H9 (cell line): ENCODE measurements around the gene TMEM132D. TPM values are rescaled to one million over a fixed set of nuclear protein-coding genes. Genes with fewer than 3 reads are reported as not detected.

ENCODE experiments used
- DNase-seq: peaks from one replicate; pipeline ENCODE4 v3.0.0-alpha.2; 2017
- H2AFZ ChIP-seq: one replicate; pipeline ENCODE4 v1.6.1; 2013; ENCODE audit warnings: mild to moderate bottlenecking, low read length, control low read depth, moderate library complexity
- H2AK5ac ChIP-seq: 2 replicates; pipeline ENCODE4 v1.6.1; 2013; ENCODE audit warnings: low read length, control low read depth, mixed read lengths; ENCODE audit not compliant: insufficient read length
- H2BK120ac ChIP-seq: one replicate; pipeline ENCODE4 v1.6.1; 2013; ENCODE audit warnings: low read depth, mild to moderate bottlenecking, low read length, control low read depth, inconsistent platforms; ENCODE audit not compliant: poor library complexity, severe bottlenecking
- H2BK12ac ChIP-seq: 2 replicates; pipeline ENCODE4 v1.6.1; 2013; ENCODE audit warnings: low read length, control low read depth, mixed read lengths, low read depth; ENCODE audit not compliant: insufficient read length
- H2BK15ac ChIP-seq: 2 replicates; pipeline ENCODE4 v1.6.1; 2013; ENCODE audit warnings: low read depth, low read length, control low read depth
- H2BK20ac ChIP-seq: one replicate; pipeline ENCODE4 v1.6.1; 2013; ENCODE audit warnings: low read depth, mild to moderate bottlenecking, low read length, control low read depth, inconsistent platforms; ENCODE audit not compliant: poor library complexity, severe bottlenecking
- H2BK5ac ChIP-seq: 2 replicates; pipeline ENCODE4 v1.6.1; 2013; ENCODE audit warnings: low read length, control low read depth, mixed read lengths; ENCODE audit not compliant: insufficient read length
- H3K14ac ChIP-seq: 2 replicates; pipeline ENCODE4 v1.6.1; 2013; ENCODE audit warnings: low read length, control low read depth; ENCODE audit not compliant: insufficient read depth
- H3K18ac ChIP-seq: 2 replicates; pipeline ENCODE4 v1.6.1; 2013; ENCODE audit warnings: low read depth, mild to moderate bottlenecking, mixed read lengths, low read length, control low read depth; ENCODE audit not compliant: insufficient read length
- H3K23ac ChIP-seq: 2 replicates; pipeline ENCODE4 v1.6.1; 2013; ENCODE audit warnings: low read length, control low read depth, mixed read lengths, low read depth; ENCODE audit not compliant: insufficient read length
- H3K23me2 ChIP-seq: 2 replicates; pipeline ENCODE4 v1.6.1; 2013; ENCODE audit warnings: low read depth, mild to moderate bottlenecking, mixed read lengths, low read length, control low read depth; ENCODE audit not compliant: insufficient read length, poor library complexity, severe bottlenecking
- H3K27ac ChIP-seq: 2 replicates; pipeline ENCODE4 v1.5.1; 2013; ENCODE audit warnings: low read length, control low read depth, mixed read lengths, low read depth; ENCODE audit not compliant: insufficient read length
- H3K27me3 ChIP-seq: 2 replicates; pipeline ENCODE4 v1.6.1; 2013; ENCODE audit warnings: low read length, control low read depth, inconsistent platforms; ENCODE audit not compliant: insufficient read depth
- H3K4ac ChIP-seq: 2 replicates; pipeline ENCODE4 v1.6.1; 2013; ENCODE audit warnings: low read depth, mild to moderate bottlenecking, control low read depth, inconsistent platforms, low read length, moderate library complexity
- H3K4me1 ChIP-seq: 2 replicates; pipeline ENCODE4 v1.6.1; 2013; ENCODE audit warnings: low read length, control low read depth, inconsistent platforms; ENCODE audit not compliant: insufficient read depth
- H3K4me2 ChIP-seq: 2 replicates; pipeline ENCODE4 v1.6.1; 2013; ENCODE audit warnings: low read length, control low read depth, mixed read lengths; ENCODE audit not compliant: insufficient read length, insufficient read depth
- H3K56ac ChIP-seq: 2 replicates; pipeline ENCODE4 v1.6.1; 2013; ENCODE audit warnings: low read depth, mild to moderate bottlenecking, mixed read lengths, low read length, control low read depth; ENCODE audit not compliant: insufficient read length
- H3K79me1 ChIP-seq: 2 replicates; pipeline ENCODE4 v1.6.1; 2013; ENCODE audit warnings: low read depth, mild to moderate bottlenecking, moderate library complexity, low read length, control low read depth, inconsistent platforms; ENCODE audit not compliant: insufficient read depth, poor library complexity, severe bottlenecking
- H3K79me2 ChIP-seq: 2 replicates; pipeline ENCODE4 v1.6.1; 2013; ENCODE audit warnings: low read length, control low read depth, inconsistent platforms; ENCODE audit not compliant: insufficient read depth
- H3K9ac ChIP-seq: 2 replicates; pipeline ENCODE4 v1.6.1; 2013; ENCODE audit warnings: low read length, control low read depth, mixed read lengths; ENCODE audit not compliant: insufficient read length; ENCODE audit errors: extremely low read depth
- H3K9me3 ChIP-seq: one replicate; pipeline ENCODE4 v1.6.1; 2013; ENCODE audit warnings: low read depth, low read length, inconsistent platforms; ENCODE audit not compliant: control insufficient read depth
- H3T11ph ChIP-seq: one replicate; pipeline ENCODE4 v1.6.1; 2013; ENCODE audit warnings: mild to moderate bottlenecking, low read length, control low read depth, inconsistent platforms
- H4K20me1 ChIP-seq: one replicate; pipeline ENCODE4 v1.6.1; 2013; ENCODE audit not compliant: control insufficient read depth, insufficient read length, insufficient read depth
- H4K5ac ChIP-seq: 2 replicates; pipeline ENCODE4 v1.6.1; 2013; ENCODE audit warnings: low read depth, mild to moderate bottlenecking, mixed read lengths, low read length, control low read depth; ENCODE audit not compliant: insufficient read length
- H4K8ac ChIP-seq: replicated peaks from 2 replicates; pipeline ENCODE4 v1.6.1; 2013; ENCODE audit warnings: low read length, control low read depth, mixed read lengths, low read depth; ENCODE audit not compliant: insufficient read length
- H4K91ac ChIP-seq: 2 replicates; pipeline ENCODE4 v1.6.1; 2013; ENCODE audit warnings: low read depth, mild to moderate bottlenecking, moderate library complexity, mixed read lengths, low read length, control low read depth; ENCODE audit not compliant: insufficient read length
- H3K27ac Mint-ChIP-seq, 3 experiments: 2 replicates in 2 of 3; 3 replicates in 1 of 3; pipeline ENCODE4 v1.8.0; 2020 to 2021; ENCODE audit warnings: mixed read lengths in 3 of 3, mild to moderate bottlenecking in 1 of 3, moderate library complexity in 1 of 3
- H3K27me3 Mint-ChIP-seq: 2 replicates; pipeline ENCODE4 v1.8.0; 2021; ENCODE audit warnings: low read depth, mild to moderate bottlenecking, moderate library complexity, mixed read lengths
- H3K36me3 Mint-ChIP-seq, 3 experiments: 2 replicates in 2 of 3; 3 replicates in 1 of 3; pipeline ENCODE4 v1.8.0; 2020 to 2021; ENCODE audit warnings: low read depth in 3 of 3, mixed read lengths in 3 of 3; ENCODE audit not compliant: insufficient read depth in 1 of 3
- H3K4me1 Mint-ChIP-seq, 2 experiments: 2 replicates each; pipeline ENCODE4 v1.8.0; 2020; ENCODE audit warnings: mixed read lengths in 2 of 2
- H3K4me3 Mint-ChIP-seq, 2 experiments: 2 replicates in 1 of 2; 3 replicates in 1 of 2; pipeline ENCODE4 v1.8.0; 2020 to 2021; ENCODE audit warnings: mild to moderate bottlenecking in 2 of 2, mixed read lengths in 2 of 2, moderate library complexity in 1 of 2
- H3K9me3 Mint-ChIP-seq, 2 experiments: 2 replicates in 1 of 2; 3 replicates in 1 of 2; pipeline ENCODE4 v1.8.0; 2020; ENCODE audit warnings: mild to moderate bottlenecking in 2 of 2, mixed read lengths in 2 of 2, moderate library complexity in 1 of 2
- WGBS: extraction: QIAGEN DNeasy Blood & Tissue Kit; methylation state at CpG from one replicate; pipeline ENCODE4 v1.1.7; 2013; ENCODE audit warnings: missing lambda C conversion rate, low lambda C conversion rate, mixed read lengths; ENCODE audit not compliant: insufficient read length; ENCODE audit errors: extremely low coverage; 5-methylcytosine and 5-hydroxymethylcytosine counted together
- total RNA-seq: library from RNA; stranded (reverse); gene quantifications from 2 replicates; pipeline ENCODE4 v1.2.1, GENCODE V29; 2021
- TF ChIP-seq, protein P1 (sequence below): fragments of 200-600 bp; sonication (generic); conservative IDR thresholded peaks from 3 replicates; pipeline ENCODE4 v1.8.0; 2021; ENCODE audit warnings: antibody characterized with exemption, mild to moderate bottlenecking

Gene TMEM132D
- total RNA-seq, 1 experiment from 2014 or later: 6.1 TPM

- no peaks in the 10 kb centered on the region for H4K20me1 ChIP-seq
- H2BK15ac ChIP-seq: no peak overlapping the region
- peaks cover 9% of the 10 kb centered on the region; the same call in 1 of the 2 replicates for H3K79me2 ChIP-seq
- H3K23me2 ChIP-seq: no peaks in the 10 kb centered on the region
- H3K9ac ChIP-seq: no peak overlapping the region
- H4K8ac ChIP-seq: no peak overlapping the region
- no peak overlapping the region for H3K27ac ChIP-seq
- no peak overlapping the region for H3K4ac ChIP-seq
- H3K27ac Mint-ChIP-seq: peak overlapping the region; percentile 32 to 81 (median 76); a peak in 6 of 7 replicates
- no peak overlapping the region for H3K18ac ChIP-seq
- H4K91ac ChIP-seq: no peak overlapping the region
- peaks cover 57 to 60% of the 10 kb centered on the region in 2 experiments for H3K4me1 Mint-ChIP-seq
- H3K23ac ChIP-seq: no peak overlapping the region
- no peak overlapping the region for H4K5ac ChIP-seq
- H2BK120ac ChIP-seq: no peak overlapping the region
- no peak for DNase-seq
- H2AFZ ChIP-seq: no peak overlapping the region
- no peaks in the 10 kb centered on the region for H3K9me3 ChIP-seq
- 0 out of 5 replicates have a peak, but pooled peaks cover 0 to 3% of the 10 kb centered on the region in 2 experiments for H3K9me3 Mint-ChIP-seq
- no peak overlapping the region for H2AK5ac ChIP-seq
- H2BK12ac ChIP-seq: no peak overlapping the region
- H3K14ac ChIP-seq: no peak overlapping the region
- H3K4me2 ChIP-seq: no peak overlapping the region
- no peak overlapping the region for H3T11ph ChIP-seq
- no peak overlapping the region for H2BK20ac ChIP-seq
- no peak overlapping the region for H2BK5ac ChIP-seq
- peaks cover 8 to 10% (median 8%) of the 10 kb centered on the region in 3 experiments; a peak in 6 of 7 replicates for H3K36me3 Mint-ChIP-seq
- TF ChIP-seq, protein P1, sequence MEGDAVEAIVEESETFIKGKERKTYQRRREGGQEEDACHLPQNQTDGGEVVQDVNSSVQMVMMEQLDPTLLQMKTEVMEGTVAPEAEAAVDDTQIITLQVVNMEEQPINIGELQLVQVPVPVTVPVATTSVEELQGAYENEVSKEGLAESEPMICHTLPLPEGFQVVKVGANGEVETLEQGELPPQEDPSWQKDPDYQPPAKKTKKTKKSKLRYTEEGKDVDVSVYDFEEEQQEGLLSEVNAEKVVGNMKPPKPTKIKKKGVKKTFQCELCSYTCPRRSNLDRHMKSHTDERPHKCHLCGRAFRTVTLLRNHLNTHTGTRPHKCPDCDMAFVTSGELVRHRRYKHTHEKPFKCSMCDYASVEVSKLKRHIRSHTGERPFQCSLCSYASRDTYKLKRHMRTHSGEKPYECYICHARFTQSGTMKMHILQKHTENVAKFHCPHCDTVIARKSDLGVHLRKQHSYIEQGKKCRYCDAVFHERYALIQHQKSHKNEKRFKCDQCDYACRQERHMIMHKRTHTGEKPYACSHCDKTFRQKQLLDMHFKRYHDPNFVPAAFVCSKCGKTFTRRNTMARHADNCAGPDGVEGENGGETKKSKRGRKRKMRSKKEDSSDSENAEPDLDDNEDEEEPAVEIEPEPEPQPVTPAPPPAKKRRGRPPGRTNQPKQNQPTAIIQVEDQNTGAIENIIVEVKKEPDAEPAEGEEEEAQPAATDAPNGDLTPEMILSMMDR: no peak
- H3K27me3 ChIP-seq: no peaks in the 10 kb centered on the region
- peaks cover 18% of the 10 kb centered on the region; the same call in 1 of the 2 replicates for H3K4me1 ChIP-seq
- H3K79me1 ChIP-seq: no peaks in the 10 kb centered on the region
- H3K4me3 Mint-ChIP-seq: peak overlapping the region in 1 of 2 experiments; percentile 39; a peak in 1 of 5 replicates
- peaks cover 1% of the 10 kb centered on the region; the same call in 1 of the 2 replicates for H3K27me3 Mint-ChIP-seq
- WGBS: no CpG with 5 or more reads among the region's 6 CpGs
- H3K56ac ChIP-seq: no peak overlapping the region
Observed at GRCh38 chr12:129873833-129874208, 30.0 kb downstream of the TMEM132D start.
